HCT116 (cell line): Measurements from ENCODE around the gene SLC15A3. TPM values are rescaled to one million over a fixed set of nuclear protein-coding genes. Genes with fewer than 3 reads are reported as not detected.

Experiments
- ATAC-seq: fragments of 200-7000 bp; cut with Tn5 transposase; 2 replicates; pipeline ENCODE4 v1.9.1; 2020; ENCODE audit warnings: mild to moderate bottlenecking, moderate library complexity
- BruUV-seq: library from RNA; stranded (reverse); fragments of 400-500 nt; replicated peaks from 2 replicates; lab custom pipeline; 2021; lab: Mats Ljungman, UMichigan
- CTCF ChIA-PET: fragments of 300-600 bp; sonication (Branson Sonifier 250); formaldehyde crosslinking; loops from one replicate; lab custom pipeline; 2021; ENCODE audit warnings: antibody characterized with exemption; lab: Charles Lee
- POLR2A ChIA-PET: fragments of 300-600, 350-600 bp; sonication (Branson Sonifier 250); formaldehyde crosslinking; loops from one replicate; lab custom pipeline; 2021; ENCODE audit warnings: antibody characterized with exemption; lab: Charles Lee
- RAD21 ChIA-PET, 2 experiments: fragments of 300-600 bp; sonication (Branson Sonifier 250); formaldehyde crosslinking; loops; one replicate each; lab custom pipeline; 2023; ENCODE audit warnings: low total read pairs in 2 of 2; ENCODE audit not compliant: uncharacterized antibody in 2 of 2, unreplicated experiment in 2 of 2, low non-redundant PET in 1 of 2; lab: Charles Lee
- DNase-seq: peaks from one replicate; pipeline ENCODE4 v3.0.0-alpha.2; 2010; ENCODE audit warnings: low read depth, low spot score
- H2AFZ ChIP-seq: fragments of 200-600 bp; shearing (Covaris generic), sonication (generic); 2 replicates; pipeline ENCODE4 v1.6.1; 2017; ENCODE audit warnings: low read depth, mixed run types, mixed read lengths, antibody characterized with exemption, low read length; ENCODE audit not compliant: poor library complexity, severe bottlenecking
- H3K27ac ChIP-seq: 2 replicates; pipeline ENCODE4 v1.5.1; 2012; ENCODE audit warnings: low read depth, low read length
- H3K27me3 ChIP-seq: fragments of 200-600 bp; sonication (generic); 2 replicates; pipeline ENCODE4 v1.6.1; 2016; ENCODE audit warnings: mixed run types, low read length, mixed read lengths; ENCODE audit not compliant: insufficient read depth
- H3K36me3 ChIP-seq, 2 experiments: fragments of 200-500 bp in 1 of 2; fragments of 200-600 bp in 1 of 2; sonication (Bioruptor generic) in 1 of 2; sonication (generic) in 1 of 2; 2 replicates each; pipeline versions ENCODE4 v1.5.1 to v1.6.1; 2014 to 2016; ENCODE audit warnings: low read length in 2 of 2, inconsistent platforms in 1 of 2, mixed read lengths in 1 of 2, mixed run types in 1 of 2; ENCODE audit not compliant: insufficient read depth in 2 of 2, control insufficient read depth in 1 of 2
- H3K4me1 ChIP-seq, 2 experiments: fragments of 200-600 bp in 1 of 2; sonication (generic) in 1 of 2; 2 replicates each; pipeline versions ENCODE4 v1.5.1 to v1.6.1; 2012 to 2017; ENCODE audit warnings: low read length in 2 of 2, inconsistent platforms in 1 of 2, mild to moderate bottlenecking in 1 of 2, mixed read lengths in 1 of 2, mixed run types in 1 of 2, moderate library complexity in 1 of 2; ENCODE audit not compliant: insufficient read depth in 2 of 2, control insufficient read depth in 1 of 2
- H3K4me2 ChIP-seq: fragments of 200-600 bp; sonication (generic); 2 replicates; pipeline ENCODE4 v1.6.1; 2017; ENCODE audit warnings: mixed run types, low read length, mixed read lengths
- H3K4me3 ChIP-seq, 2 experiments: fragments of 200-600 bp in 1 of 2; sonication (generic) in 1 of 2; replicated peaks in 1 of 2; 2 replicates each; pipeline ENCODE4 v1.5.1; 2011 to 2016; ENCODE audit warnings: low read length in 2 of 2, control low read depth in 1 of 2, low read depth in 1 of 2, mild to moderate bottlenecking in 1 of 2, mixed read lengths in 1 of 2, mixed run types in 1 of 2
- H3K79me2 ChIP-seq: fragments of 200-600 bp; sonication (generic); 2 replicates; pipeline ENCODE4 v1.6.1; 2017; ENCODE audit warnings: mild to moderate bottlenecking, mixed run types, low read length, moderate library complexity, mixed read lengths; ENCODE audit not compliant: insufficient read depth
- H3K9ac ChIP-seq: fragments of 200-600 bp; sonication (generic); 2 replicates; pipeline ENCODE4 v1.6.1; 2016; ENCODE audit warnings: low read length, mixed read lengths
- H3K9me2 ChIP-seq: fragments of 200-600 bp; sonication (generic), shearing (Covaris generic); 2 replicates; pipeline ENCODE4 v1.6.1; 2017; ENCODE audit warnings: mixed run types, mild to moderate bottlenecking, moderate library complexity; ENCODE audit not compliant: insufficient read depth
- H3K9me3 ChIP-seq, 2 experiments: fragments of 200-500 bp in 1 of 2; fragments of 200-600 bp in 1 of 2; sonication (Bioruptor generic) in 1 of 2; sonication (generic) in 1 of 2; 2 replicates each; pipeline ENCODE4 v1.6.1; 2014 to 2017; ENCODE audit warnings: low read length in 2 of 2, mixed read lengths in 2 of 2, inconsistent platforms in 1 of 2, low read depth in 1 of 2, mild to moderate bottlenecking in 1 of 2, mixed run types in 1 of 2, moderate library complexity in 1 of 2; ENCODE audit not compliant: control insufficient read depth in 1 of 2, insufficient read depth in 1 of 2
- H4K20me1 ChIP-seq: fragments of 200-600 bp; sonication (generic), shearing (Covaris generic); 2 replicates; pipeline ENCODE4 v1.6.1; 2017; ENCODE audit warnings: mixed run types, mild to moderate bottlenecking, moderate library complexity; ENCODE audit not compliant: insufficient read depth
- CEBPB ChIP-seq: IDR thresholded peaks from 2 replicates; pipeline ENCODE4 v1.6.1; 2012; ENCODE audit warnings: low read depth
- CTCF ChIP-seq, 3 experiments: fragments of 200-600 bp in 1 of 3; sonication (generic) in 1 of 3; IDR thresholded peaks in 2 of 3; conservative IDR thresholded peaks in 1 of 3; 2 replicates each; pipeline ENCODE4 v1.5.1; 2012 to 2017; ENCODE audit warnings: low read depth in 2 of 3, low read length in 2 of 3, antibody characterized with exemption in 1 of 3, borderline replicate concordance in 1 of 3, control low read depth in 1 of 3, mild to moderate bottlenecking in 1 of 3, mixed read lengths in 1 of 3, mixed run types in 1 of 3, moderate library complexity in 1 of 3; ENCODE audit not compliant: insufficient read depth in 1 of 3
- EZH2 ChIP-seq: fragments of 200-600 bp; sonication (generic); IDR thresholded peaks from 2 replicates; pipeline ENCODE4 v1.6.1; 2017; ENCODE audit warnings: antibody characterized with exemption, mixed run types
- FOSL1 ChIP-seq: IDR thresholded peaks from 2 replicates; pipeline ENCODE4 v1.6.1; 2012; ENCODE audit warnings: low read depth
- POLR2A ChIP-seq: IDR thresholded peaks from 2 replicates; pipeline ENCODE4 v1.7.0; 2011; ENCODE audit warnings: borderline replicate concordance; ENCODE audit not compliant: insufficient read depth, insufficient read length; ENCODE audit errors: extremely low read depth
- POLR2AphosphoS5 ChIP-seq: IDR thresholded peaks from 2 replicates; pipeline ENCODE4 v1.6.1; 2011; ENCODE audit warnings: mild to moderate bottlenecking, low read depth, low read length, moderate library complexity
- REST ChIP-seq: IDR thresholded peaks from 2 replicates; pipeline ENCODE4 v1.6.1; 2012; ENCODE audit warnings: low read depth
- SP1 ChIP-seq: IDR thresholded peaks from 2 replicates; pipeline ENCODE4 v1.6.1; 2012; ENCODE audit warnings: low read depth
- TCF7L2 ChIP-seq: IDR thresholded peaks from 2 replicates; pipeline ENCODE4 v1.7.0; 2011; ENCODE audit warnings: borderline replicate concordance, inconsistent platforms; ENCODE audit not compliant: insufficient read depth, insufficient read length; ENCODE audit errors: extremely low read depth
- YY1 ChIP-seq: IDR thresholded peaks from 2 replicates; pipeline ENCODE4 v1.6.1; 2011; ENCODE audit warnings: low read length, low read depth, moderate library complexity, mild to moderate bottlenecking; ENCODE audit not compliant: insufficient replicate concordance; ENCODE audit errors: extremely low read depth
- ZNF274 ChIP-seq: fragments of 200-500 bp; sonication (Bioruptor generic); IDR thresholded peaks from 2 replicates; pipeline ENCODE4 v1.6.1; 2014; ENCODE audit warnings: mild to moderate bottlenecking, low read depth, low read length, inconsistent platforms
- intact Hi-C: fragments of 100-400 bp; cut with micrococcal nuclease; formaldehyde crosslinking; loops from 2 replicates; pipeline ENCODE4 v1.10.0; 2022
- total RNA-seq: library from RNA; stranded (reverse); gene quantifications from one replicate; pipeline ENCODE4 v1.2.1, GENCODE V29; 2021; ENCODE audit not compliant: unreplicated experiment
- TF ChIP-seq, protein P1 (sequence below): IDR thresholded peaks from 2 replicates; pipeline ENCODE4 v1.6.1; 2012

The SLC15A3 gene
- total RNA-seq, 1 experiment from 2014 or later = not detected

GRCh38 chr11:60931917-60932316 is 20.1 kb downstream of the SLC15A3 start:
- ATAC-seq = no peak
- ChIA-PET CTCF (no interaction called here), POLR2A (no interaction called here)
- Histone ChIP-seq H3K27me3 (no peaks in the 10 kb centered on the region), H3K4me1 (no peaks in the 10 kb centered on the region), H4K20me1 (no peaks in the 10 kb centered on the region), H2AFZ (no peak overlapping the region), H3K4me2 (no peak overlapping the region)
- intact Hi-C loops = no loop called here
- TF ChIP-seq ZNF274 = no peak
- no peak for TF ChIP-seq CEBPB
- TF ChIP-seq TCF7L2 = no peak
- TF ChIP-seq SP1 = no peak
- TF ChIP-seq YY1 = no peak
- TF ChIP-seq POLR2AphosphoS5 = no peak
- no peak for TF ChIP-seq FOSL1
- TF ChIP-seq CTCF (IDR thresholded peaks at IDR 0.05 in 2 of 3, conservative IDR thresholded peaks at IDR 0.05 in 1 of 3; ENCODE audit: borderline replicate concordance in 1 of 3, insufficient read depth in 1 of 3, low read depth in 2 of 3, low read length in 2 of 3) = no peak
- no peak for TF ChIP-seq EZH2
- no peak for TF ChIP-seq REST
- no peak for TF ChIP-seq POLR2A
- TF ChIP-seq, protein P1, sequence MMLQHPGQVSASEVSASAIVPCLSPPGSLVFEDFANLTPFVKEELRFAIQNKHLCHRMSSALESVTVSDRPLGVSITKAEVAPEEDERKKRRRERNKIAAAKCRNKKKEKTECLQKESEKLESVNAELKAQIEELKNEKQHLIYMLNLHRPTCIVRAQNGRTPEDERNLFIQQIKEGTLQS = no peak
- TF ChIP-seq, all 23 proteins: peak for 0
- no peak overlapping the region for H3K27ac ChIP-seq
- no peak overlapping the region for H3K9ac ChIP-seq
- peaks cover 9 to 19% of the 10 kb centered on the region in 2 experiments; a peak in 3 of 4 replicates for H3K36me3 ChIP-seq
- RAD21 ChIA-PET = no interaction called here
- no peaks in the 10 kb centered on the region for H3K9me3 ChIP-seq
- DNase-seq = no peak
- no peaks in the 10 kb centered on the region for H3K79me2 ChIP-seq
- H3K9me2 ChIP-seq = no peaks in the 10 kb centered on the region
- no peak overlapping the region for H3K4me3 ChIP-seq
- BruUV-seq = no TSS peak
